ENCODE measurements around the gene KCNJ1. TPM values are rescaled to one million over a fixed set of nuclear protein-coding genes. Genes with fewer than 3 reads are reported as not detected.
A peak's percentile ranks its signal among the peaks of the same experiment; 100 is the strongest.

The KCNJ1 gene
- total and polyA plus RNA-seq, 8 donors: 0.10 TPM; not detected in 7

- 62 to 70% (median 67%) methylated on average over 4 of the region's 4 CpGs for WGBS, 5 donors
- intact Hi-C loops (cut with DNase I; ENCODE audit: low total_unique reads): no loop called here
- no peak overlapping the region for H3K4me3 ChIP-seq
- no peaks in the 10 kb centered on the region for H3K27me3 ChIP-seq
- TF ChIP-seq POLR2A (IDR thresholded peaks at IDR 0.05) (no peak), CTCF (IDR thresholded peaks at IDR 0.05) (no peak), EP300 (IDR thresholded peaks at IDR 0.05) (no peak), POLR2AphosphoS5 (IDR thresholded peaks at IDR 0.05) (no peak)
- DNase-seq: no peak
- H3K27ac ChIP-seq: no peak overlapping the region
- no peaks in the 10 kb centered on the region for H3K36me3 ChIP-seq
- H3K9me3 ChIP-seq: no peaks in the 10 kb centered on the region
- peaks cover 0 to 9% (median 7%) of the 10 kb centered on the region in 4 donors for H3K4me1 ChIP-seq
Measured at GRCh38 chr11:128862908-128863660, 4.0 kb downstream of the KCNJ1 start.

GRCh38 chr11:128862406-128862805 is 4.7 kb downstream of the KCNJ1 start:
- H3K36me3 ChIP-seq: no peaks in the 10 kb centered on the region
- H3K4me3 ChIP-seq: no peak overlapping the region
- no peaks in the 10 kb centered on the region for H3K27me3 ChIP-seq
- DNase-seq: no peak
- no peaks in the 10 kb centered on the region for H3K9me3 ChIP-seq
- peaks cover 0 to 9% (median 7%) of the 10 kb centered on the region in 4 donors for H3K4me1 ChIP-seq
- H3K27ac ChIP-seq: no peak overlapping the region
- 84 to 96% (median 90%) methylated on average over 4 to 9 of the region's 9 CpGs for WGBS, 5 donors
- intact Hi-C loops (cut with DNase I; ENCODE audit: low total_unique reads): no loop called here
- TF ChIP-seq POLR2AphosphoS5 (IDR thresholded peaks at IDR 0.05) (no peak), CTCF (IDR thresholded peaks at IDR 0.05) (no peak), EP300 (IDR thresholded peaks at IDR 0.05) (no peak), POLR2A (IDR thresholded peaks at IDR 0.05) (no peak)

- no peak overlapping the region for H3K4me3 ChIP-seq
- intact Hi-C loops (cut with DNase I; ENCODE audit: low total_unique reads): no loop called here
- no peaks in the 10 kb centered on the region for H3K9me3 ChIP-seq
- H3K27ac ChIP-seq: no peak overlapping the region
- peaks cover 0 to 9% (median 7%) of the 10 kb centered on the region in 4 donors for H3K4me1 ChIP-seq
- no peaks in the 10 kb centered on the region for H3K36me3 ChIP-seq
- H3K27me3 ChIP-seq: no peaks in the 10 kb centered on the region
- no peak for TF ChIP-seq POLR2AphosphoS5 (IDR thresholded peaks at IDR 0.05)
- no peak for TF ChIP-seq CTCF (IDR thresholded peaks at IDR 0.05)
- TF ChIP-seq EP300 (IDR thresholded peaks at IDR 0.05): no peak
- no peak for TF ChIP-seq POLR2A (IDR thresholded peaks at IDR 0.05)
- no peak for DNase-seq
- WGBS, 5 donors: 90 to 95% (median 93%) methylated on average over 11 to 16 of the region's 16 CpGs
Measured at GRCh38 chr11:128860571-128861361, 6.3 kb downstream of the KCNJ1 start.

- intact Hi-C loops (cut with DNase I; ENCODE audit: low total_unique reads): no loop called here
- WGBS, 5 donors: 22 to 28% (median 24%) methylated on average over 33 of the region's 33 CpGs
Measured at GRCh38 chr11:128859563-128860441, 7.3 kb downstream of the KCNJ1 start.

More at GRCh38 chr11:128859563-128860441, 7.3 kb downstream of the KCNJ1 start:
- no peaks in the 10 kb centered on the region for H3K36me3 ChIP-seq
- H3K4me1 ChIP-seq: peaks cover 0 to 9% (median 7%) of the 10 kb centered on the region in 4 donors
- H3K4me3 ChIP-seq: peak overlapping the region in 1 of 4 donors; percentile 9
- no peak overlapping the region for H3K27ac ChIP-seq
- peak; percentile 84 to 88 for DNase-seq
- no peaks in the 10 kb centered on the region for H3K27me3 ChIP-seq
- no peaks in the 10 kb centered on the region for H3K9me3 ChIP-seq
- TF ChIP-seq POLR2A (IDR thresholded peaks at IDR 0.05) (no peak), POLR2AphosphoS5 (IDR thresholded peaks at IDR 0.05) (no peak), EP300 (IDR thresholded peaks at IDR 0.05) (no peak), CTCF (IDR thresholded peaks at IDR 0.05) (peak in 5 of 7 experiments; percentile 50 to 90 (median 86))

Data from stomach (tissue), 9 donors.